ENCODE data around the gene PROSER3. TPM values are rescaled to one million over a fixed set of nuclear protein-coding genes. Genes with fewer than 3 reads are reported as not detected.

PROSER3 gene
- total and polyA plus RNA-seq, 2 experiments from 2014 or later, result 12.2 to 26.5 TPM

DNA sequence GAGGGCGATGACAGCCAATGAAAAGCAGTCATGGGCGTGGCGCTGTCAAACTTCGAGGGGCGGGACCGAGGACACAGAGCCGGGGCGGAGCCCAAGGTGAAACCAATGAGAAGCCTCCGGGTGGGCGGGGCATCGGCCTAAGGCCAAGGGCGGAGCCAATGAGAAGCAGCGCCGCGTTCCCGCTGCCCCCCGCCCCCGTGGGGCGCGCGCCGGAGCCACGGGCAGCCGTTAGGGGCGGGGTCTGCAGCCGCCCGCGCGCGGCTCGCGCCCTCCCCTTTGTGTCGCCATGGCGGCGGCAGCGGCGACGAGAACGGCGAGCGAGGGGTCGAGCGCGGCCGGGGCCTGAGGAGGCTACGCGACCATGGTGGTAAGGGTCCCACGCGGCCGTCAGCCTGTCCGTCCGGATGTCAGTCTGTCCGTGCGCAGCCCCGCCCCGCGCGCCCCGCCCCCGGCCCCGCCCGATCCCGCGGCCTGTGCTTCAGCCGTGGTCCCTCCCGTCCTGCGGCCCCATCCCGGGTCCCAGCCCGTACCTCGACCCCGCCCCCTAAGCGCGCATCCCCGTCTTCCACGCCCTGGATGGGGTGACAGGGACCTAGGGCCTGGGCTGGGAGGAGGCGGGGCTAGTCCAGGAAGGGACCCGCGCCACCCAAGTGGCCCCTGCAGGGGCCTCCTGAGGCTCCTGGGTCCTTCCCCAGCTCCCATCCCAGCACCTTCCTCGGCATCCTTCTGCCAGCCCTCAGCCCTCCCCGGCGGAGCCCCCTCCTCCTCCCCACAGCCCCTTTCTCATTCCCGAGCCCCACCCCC is 17.5 kb downstream of the PROSER3 start, which contains the start of gene ARHGAP33:
Gene ARHGAP33, plus strand, starts transcription at position 267 of the 804 bp plus-strand sequence. Its CDS starts 95 bp downstream, at position 362.
- TF ChIP-seq, protein P1, sequence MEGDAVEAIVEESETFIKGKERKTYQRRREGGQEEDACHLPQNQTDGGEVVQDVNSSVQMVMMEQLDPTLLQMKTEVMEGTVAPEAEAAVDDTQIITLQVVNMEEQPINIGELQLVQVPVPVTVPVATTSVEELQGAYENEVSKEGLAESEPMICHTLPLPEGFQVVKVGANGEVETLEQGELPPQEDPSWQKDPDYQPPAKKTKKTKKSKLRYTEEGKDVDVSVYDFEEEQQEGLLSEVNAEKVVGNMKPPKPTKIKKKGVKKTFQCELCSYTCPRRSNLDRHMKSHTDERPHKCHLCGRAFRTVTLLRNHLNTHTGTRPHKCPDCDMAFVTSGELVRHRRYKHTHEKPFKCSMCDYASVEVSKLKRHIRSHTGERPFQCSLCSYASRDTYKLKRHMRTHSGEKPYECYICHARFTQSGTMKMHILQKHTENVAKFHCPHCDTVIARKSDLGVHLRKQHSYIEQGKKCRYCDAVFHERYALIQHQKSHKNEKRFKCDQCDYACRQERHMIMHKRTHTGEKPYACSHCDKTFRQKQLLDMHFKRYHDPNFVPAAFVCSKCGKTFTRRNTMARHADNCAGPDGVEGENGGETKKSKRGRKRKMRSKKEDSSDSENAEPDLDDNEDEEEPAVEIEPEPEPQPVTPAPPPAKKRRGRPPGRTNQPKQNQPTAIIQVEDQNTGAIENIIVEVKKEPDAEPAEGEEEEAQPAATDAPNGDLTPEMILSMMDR (IDR thresholded peaks at IDR 0.05; ENCODE audit: poor library complexity), result no peak
- no peak for TF ChIP-seq EZH2phosphoT487 (IDR thresholded peaks at IDR 0.05; ENCODE audit: low read depth, severe bottlenecking, unreplicated experiment)
- Histone ChIP-seq H3K27me3 (no peaks in the 10 kb centered on the region), H3K9me3 (ENCODE audit: low read depth) (no peaks in the 10 kb centered on the region), H4K20me1 (ENCODE audit: insufficient read depth, poor library complexity, severe bottlenecking) (no peaks in the 10 kb centered on the region), H3K4me1 (ENCODE audit: insufficient read depth) (peaks cover 10% of the 10 kb centered on the region), H3K79me2 (peaks cover 4% of the 10 kb centered on the region), H2AFZ (peak within 1 kb of the TSS; percentile 32), H3K4me3 (peak within 1 kb of the TSS; percentile 54), H3K27ac (no peak within 1 kb of the TSS), H3K36me3 (replicated peaks; ENCODE audit: insufficient read depth, low read depth) (no peaks in the 10 kb centered on the region), H3K4me2 (peak within 1 kb of the TSS; percentile 80), H3K9me2 (replicated peaks; ENCODE audit: insufficient read depth) (no peaks in the 10 kb centered on the region)
- under 1% methylated on average over 26 of the region's 82 CpGs for WGBS (ENCODE audit: low lambda C conversion rate, missing lambda C conversion rate)
- peak; percentile 100 for DNase-seq (ENCODE audit: low spot score)

- Histone ChIP-seq H3K4me3 (peak overlapping the region; percentile 54), H3K79me2 (peaks cover 4% of the 10 kb centered on the region), H3K9me2 (replicated peaks; ENCODE audit: insufficient read depth) (no peaks in the 10 kb centered on the region), H2AFZ (no peak overlapping the region), H3K9me3 (ENCODE audit: low read depth) (no peaks in the 10 kb centered on the region), H3K4me2 (peak overlapping the region; percentile 80), H3K27ac (no peak overlapping the region), H3K27me3 (no peaks in the 10 kb centered on the region), H3K36me3 (replicated peaks; ENCODE audit: insufficient read depth, low read depth) (no peaks in the 10 kb centered on the region), H3K4me1 (ENCODE audit: insufficient read depth) (peaks cover 10% of the 10 kb centered on the region), H4K20me1 (ENCODE audit: insufficient read depth, poor library complexity, severe bottlenecking) (no peaks in the 10 kb centered on the region)
- no peak for DNase-seq (ENCODE audit: low spot score)
- WGBS (ENCODE audit: low lambda C conversion rate, missing lambda C conversion rate), result 62% methylated on average over 9 of the region's 13 CpGs
- TF ChIP-seq, protein P1 (IDR thresholded peaks at IDR 0.05; ENCODE audit: poor library complexity), result no peak
- no peak for TF ChIP-seq EZH2 (IDR thresholded peaks at IDR 0.05; ENCODE audit: borderline replicate concordance)
- no peak for TF ChIP-seq EZH2phosphoT487 (IDR thresholded peaks at IDR 0.05; ENCODE audit: low read depth, severe bottlenecking, unreplicated experiment)
Observed at GRCh38 chr19:35776102-35776788, 18.3 kb downstream of the PROSER3 start.

- peaks cover 4% of the 10 kb centered on the region for H3K79me2 ChIP-seq
- DNase-seq (ENCODE audit: low spot score), result no peak
- peaks cover 10% of the 10 kb centered on the region for H3K4me1 ChIP-seq (ENCODE audit: insufficient read depth)
- TF ChIP-seq, protein P1 (IDR thresholded peaks at IDR 0.05; ENCODE audit: poor library complexity), result no peak
- TF ChIP-seq EZH2phosphoT487 (IDR thresholded peaks at IDR 0.05; ENCODE audit: low read depth, severe bottlenecking, unreplicated experiment) (no peak), EZH2 (IDR thresholded peaks at IDR 0.05; ENCODE audit: borderline replicate concordance) (no peak)
- H3K9me3 ChIP-seq (ENCODE audit: low read depth), result no peaks in the 10 kb centered on the region
- H3K36me3 ChIP-seq (replicated peaks; ENCODE audit: insufficient read depth, low read depth), result no peaks in the 10 kb centered on the region
- no peak overlapping the region for H2AFZ ChIP-seq
- no peaks in the 10 kb centered on the region for H3K27me3 ChIP-seq
- no peak overlapping the region for H3K27ac ChIP-seq
- no peaks in the 10 kb centered on the region for H3K9me2 ChIP-seq (replicated peaks; ENCODE audit: insufficient read depth)
- H4K20me1 ChIP-seq (ENCODE audit: insufficient read depth, poor library complexity, severe bottlenecking), result no peaks in the 10 kb centered on the region
- WGBS (ENCODE audit: low lambda C conversion rate, missing lambda C conversion rate), result 37% methylated on average over 19 of the region's 19 CpGs
- H3K4me3 ChIP-seq, result no peak overlapping the region
- peak overlapping the region; percentile 80 for H3K4me2 ChIP-seq
Observed at GRCh38 chr19:35777086-35777841, 19.3 kb downstream of the PROSER3 start.
